Middle frontal gyrus (tissue), 1 donor: ENCODE results near the gene OSGIN1.

ENCODE experiments used
- DNase-seq: peaks from one replicate; pipeline ENCODE4 v3.0.0-alpha.2; 2015; ENCODE audit warnings: low spot score; ENCODE audit errors: extremely low spot score

Gene OSGIN1

DNA sequence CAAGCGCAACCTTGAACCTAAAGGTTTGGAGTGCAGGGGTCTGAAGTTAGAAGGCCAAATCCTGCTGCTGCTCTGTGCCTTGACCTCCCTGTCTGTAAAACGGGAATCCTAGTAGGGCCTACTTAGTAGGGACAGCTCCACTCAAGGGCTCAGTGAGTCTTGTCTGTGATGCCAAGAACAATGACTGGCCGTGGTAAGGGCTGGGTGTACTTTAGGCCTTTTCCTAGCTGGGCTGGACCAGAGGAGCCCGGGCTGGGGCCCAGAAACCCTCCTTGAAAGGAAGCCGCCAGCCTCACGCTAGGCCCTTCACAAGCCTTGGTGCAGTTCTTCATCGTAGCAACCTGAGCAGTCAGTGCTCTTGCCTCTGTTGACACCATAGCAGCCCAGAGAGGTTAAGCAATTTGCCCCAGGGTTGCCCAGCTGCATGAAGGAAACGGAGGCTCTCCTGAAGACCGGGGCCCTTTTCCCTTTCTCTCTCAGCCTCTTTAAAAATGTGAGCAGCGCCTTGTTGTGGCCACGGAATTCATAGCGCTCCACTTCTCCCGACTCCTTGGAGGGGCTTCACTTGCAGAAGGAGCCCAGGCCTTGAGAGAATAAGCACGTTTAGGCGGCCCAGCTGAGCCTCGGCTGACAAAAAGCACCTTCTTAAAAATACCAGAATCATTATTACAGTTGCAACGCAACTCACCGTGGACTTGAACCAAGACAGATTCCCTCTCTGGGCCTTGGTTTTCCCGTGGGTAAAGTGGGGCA, 19.4 kb downstream of the OSGIN1 start:
- no peak for DNase-seq

GRCh38 chr16:83973077-83973476, 20.0 kb downstream of the OSGIN1 start:
- no peak for DNase-seq

DNA sequence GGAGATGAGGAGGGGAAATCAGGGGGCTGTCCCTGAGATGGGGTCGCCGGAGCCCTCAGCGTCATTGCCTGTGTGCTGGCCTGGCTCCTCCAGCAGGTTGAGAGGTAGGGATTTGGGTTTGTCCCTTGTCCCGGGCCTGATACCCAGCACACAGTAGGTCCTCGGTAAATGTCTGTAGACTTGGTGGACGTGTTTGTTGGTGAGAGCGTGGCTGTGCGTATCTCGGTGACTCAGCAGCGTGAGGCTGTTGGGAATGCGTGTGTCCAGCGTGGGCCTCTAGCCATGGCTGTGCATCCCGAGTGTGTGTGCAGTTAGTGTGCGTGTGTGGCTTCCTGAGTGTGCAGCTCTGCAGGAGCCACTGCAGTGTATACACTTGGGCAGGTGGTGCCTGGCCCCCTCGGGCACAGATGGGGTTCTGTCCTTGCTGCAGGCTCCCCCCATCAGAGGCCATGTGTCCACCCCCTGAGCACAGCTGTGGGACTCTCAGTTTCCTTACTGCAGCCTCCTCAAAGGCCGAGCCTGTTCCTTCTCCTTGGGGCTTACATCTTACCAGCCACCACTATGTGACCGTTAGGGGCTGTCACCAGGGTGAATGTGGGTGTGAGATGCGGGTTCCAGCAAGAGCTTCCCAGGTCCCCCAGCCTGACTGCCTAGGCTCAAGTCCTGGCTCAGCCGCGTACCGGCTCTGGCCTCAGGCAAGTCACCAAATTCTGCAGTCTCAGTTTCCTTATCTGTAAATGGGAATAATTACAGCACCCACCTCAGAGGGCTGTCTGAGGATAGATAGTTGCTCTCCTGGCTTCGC, 20.7 kb downstream of the OSGIN1 start:
- no peak for DNase-seq

DNA sequence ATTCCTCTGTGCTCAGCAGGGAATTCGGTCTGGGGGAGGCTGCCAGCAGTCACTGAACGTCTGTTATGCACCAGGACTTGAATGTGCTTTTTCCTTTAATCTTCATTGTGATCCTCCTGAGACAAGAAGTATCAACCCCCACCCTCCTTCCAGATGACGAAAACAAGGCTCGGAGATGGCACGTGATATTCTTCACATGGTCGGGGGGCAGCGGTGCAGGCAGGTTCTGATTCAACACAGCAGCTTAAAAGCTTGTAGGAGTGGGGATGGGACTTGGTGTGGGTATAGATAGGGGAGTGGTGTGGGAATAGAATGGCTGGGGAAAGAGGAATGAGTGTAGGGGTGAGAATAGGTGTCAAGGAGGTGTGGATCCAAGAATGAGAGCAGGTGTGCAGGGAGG, 21.4 kb downstream of the OSGIN1 start:
- no peak for DNase-seq

DNA sequence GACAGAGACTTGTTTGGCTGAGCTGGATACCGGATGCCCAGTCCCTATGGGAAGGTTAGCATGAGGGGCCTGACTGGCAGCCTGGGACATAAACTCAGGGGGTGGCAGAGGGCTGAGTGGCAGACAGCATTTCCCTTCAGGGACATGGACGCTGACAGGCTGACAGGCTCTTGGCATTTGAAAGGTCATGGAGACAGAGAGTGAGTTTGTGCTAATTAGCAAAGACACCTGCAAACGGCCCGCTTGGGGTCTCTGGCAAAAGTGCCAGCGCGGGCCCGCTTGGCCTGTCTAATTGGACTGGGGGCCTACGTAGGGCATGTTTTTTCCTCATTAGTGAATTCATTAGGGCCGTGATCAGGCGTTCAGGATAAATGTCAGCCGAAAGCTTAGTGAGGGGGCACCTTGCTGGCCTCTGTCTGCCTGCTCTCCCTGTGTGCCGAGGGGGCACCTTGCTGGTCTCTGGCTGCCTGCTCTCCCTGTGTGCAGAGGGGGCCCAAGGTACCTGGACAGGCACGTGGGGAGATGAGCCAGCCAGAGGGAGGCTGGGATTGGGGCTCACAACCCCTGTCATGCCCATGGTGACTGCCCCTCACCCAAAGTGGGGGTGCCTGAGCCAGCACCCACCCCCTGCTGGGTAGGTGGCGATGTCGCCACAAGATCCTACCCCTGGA, 22.7 kb downstream of the OSGIN1 start:
- no peak for DNase-seq

DNA sequence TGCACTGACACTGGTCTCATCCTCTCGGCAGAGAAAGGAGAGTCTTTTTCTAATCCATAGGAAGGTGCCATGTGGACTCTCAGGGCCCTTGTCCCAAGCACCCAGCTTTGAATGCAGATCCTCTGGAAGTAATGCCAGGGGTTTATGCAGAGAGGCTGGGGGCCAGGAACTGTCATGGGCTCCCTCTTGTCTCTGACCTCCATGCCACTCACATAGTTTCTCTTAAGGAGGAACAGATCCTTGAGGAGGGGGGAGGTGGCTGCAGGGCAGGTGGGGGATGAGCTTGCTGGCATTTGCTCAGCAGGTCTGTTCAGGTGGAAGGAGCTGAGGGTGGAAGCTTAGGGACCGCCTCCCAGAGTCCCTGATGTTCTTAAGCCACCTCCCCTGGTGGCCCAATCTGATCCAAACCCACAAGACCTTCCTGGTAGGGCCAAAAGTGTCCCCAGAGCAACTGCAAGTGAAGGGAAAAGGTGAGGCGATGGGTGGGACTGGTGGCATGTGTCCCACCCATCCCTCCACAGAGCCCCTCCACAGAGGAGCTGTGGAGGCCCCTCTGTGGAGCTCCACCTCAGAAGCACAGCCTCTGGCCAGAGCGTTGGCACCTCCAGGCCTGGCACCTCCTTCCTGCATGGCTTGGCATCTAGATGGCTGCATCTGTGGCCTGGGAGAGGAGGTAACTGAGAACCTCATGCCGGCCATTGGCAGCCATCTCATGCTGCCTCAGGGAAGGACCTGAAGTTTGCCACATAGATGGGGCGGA, 24.2 kb downstream of the OSGIN1 start:
- DNase-seq, result no peak

DNA sequence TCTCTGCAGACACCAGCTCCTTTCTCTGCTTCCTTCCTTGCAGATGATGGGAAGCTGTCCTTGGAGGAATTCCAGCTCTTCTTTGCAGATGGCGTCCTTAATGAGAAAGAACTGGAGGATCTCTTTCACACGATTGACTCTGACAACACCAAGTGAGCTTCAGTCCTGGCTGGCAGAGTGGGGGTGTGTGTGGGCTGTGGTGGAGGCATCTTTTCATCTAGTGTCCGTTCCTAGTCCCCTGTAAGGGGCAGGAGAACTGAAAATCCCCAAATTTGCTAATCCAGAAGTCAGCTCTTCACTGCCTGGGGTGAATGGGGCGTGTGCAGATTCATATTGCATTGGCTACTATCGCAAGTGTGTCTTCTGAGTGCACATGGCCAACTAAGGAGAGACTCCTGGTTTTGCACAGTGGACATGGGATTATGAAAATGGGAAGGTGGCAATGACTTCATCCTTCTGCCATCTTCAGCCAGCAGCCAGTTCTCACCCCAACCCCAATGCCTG, 25.4 kb downstream of the OSGIN1 start:
- no peak for DNase-seq

GRCh38 chr16:83979441-83979840, 26.4 kb downstream of the OSGIN1 start:
- DNase-seq, result no peak

DNA sequence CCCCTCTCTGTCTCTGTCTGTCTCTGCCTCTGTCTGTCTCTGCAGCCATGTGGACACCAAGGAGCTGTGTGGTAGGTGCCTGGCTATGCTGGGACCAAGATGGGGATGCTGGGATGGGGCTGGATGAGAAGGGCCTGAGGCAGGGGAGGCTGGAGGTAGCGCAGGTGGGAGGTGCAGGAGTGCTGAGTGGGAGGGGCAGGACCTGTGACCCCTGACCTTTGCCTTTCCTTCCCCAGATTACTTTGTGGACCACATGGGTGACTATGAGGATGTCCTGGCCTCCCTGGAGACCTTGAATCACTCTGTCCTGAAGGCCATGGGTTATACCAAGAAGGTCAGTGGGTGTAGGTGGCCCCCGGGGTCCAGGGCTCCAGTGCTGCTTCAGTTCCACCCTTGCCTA, 27.8 kb downstream of the OSGIN1 start:
- DNase-seq, result no peak

- no peak for DNase-seq
Measured at GRCh38 chr16:83981799-83982198, 28.8 kb downstream of the OSGIN1 start.

DNA sequence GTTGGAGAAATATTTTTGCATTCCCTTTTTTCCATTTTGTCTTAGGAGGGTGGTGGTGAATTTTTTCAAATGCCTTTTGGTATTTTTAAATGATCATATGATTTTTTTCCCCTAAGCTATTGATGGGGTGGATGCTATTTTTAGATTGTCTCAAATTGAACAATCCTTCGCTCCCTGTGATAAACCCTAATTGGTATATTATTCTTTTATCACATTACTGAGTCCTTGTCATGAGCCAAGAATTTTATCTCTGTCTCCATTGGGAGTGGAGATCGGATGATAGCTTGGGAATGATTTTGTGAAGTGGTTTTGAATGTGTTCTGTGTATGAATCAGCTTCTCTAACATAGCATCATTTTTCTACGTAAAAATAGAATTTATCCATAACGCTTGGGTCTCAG, 30.5 kb downstream of the OSGIN1 start:
- no peak for DNase-seq

DNA sequence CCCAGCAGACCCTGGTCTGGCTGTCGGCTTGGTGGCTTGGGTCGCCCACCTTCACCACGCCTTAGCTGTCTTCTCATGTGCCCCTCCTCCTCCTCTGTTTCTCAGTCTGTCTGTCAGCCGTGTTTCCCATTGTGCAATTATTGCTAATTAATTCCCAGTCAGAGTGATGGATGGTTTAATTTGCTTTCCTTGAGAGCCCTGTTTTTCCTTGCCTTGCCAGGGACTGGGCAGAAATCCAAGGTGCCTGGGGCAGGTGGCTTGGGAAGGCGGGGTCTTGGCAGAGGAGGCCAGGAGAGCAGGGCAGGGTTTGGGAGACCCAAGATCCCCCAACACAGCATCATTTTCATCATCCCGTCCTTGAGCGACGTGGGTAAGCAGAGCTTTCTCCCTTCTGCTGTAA, 36.3 kb downstream of the OSGIN1 start:
- no peak for DNase-seq

GRCh38 chr16:83990492-83990891, 37.5 kb downstream of the OSGIN1 start:
- no peak for DNase-seq

GRCh38 chr16:83992624-83993023, 39.6 kb downstream of the OSGIN1 start:
- DNase-seq, result no peak

- DNase-seq, result no peak
Measured at GRCh38 chr16:83994087-83994486, 41.0 kb downstream of the OSGIN1 start.

- no peak for DNase-seq
Measured at GRCh38 chr16:83994703-83995102, 41.7 kb downstream of the OSGIN1 start.

- DNase-seq, result no peak
Measured at GRCh38 chr16:83995754-83996153, 42.7 kb downstream of the OSGIN1 start.

DNA sequence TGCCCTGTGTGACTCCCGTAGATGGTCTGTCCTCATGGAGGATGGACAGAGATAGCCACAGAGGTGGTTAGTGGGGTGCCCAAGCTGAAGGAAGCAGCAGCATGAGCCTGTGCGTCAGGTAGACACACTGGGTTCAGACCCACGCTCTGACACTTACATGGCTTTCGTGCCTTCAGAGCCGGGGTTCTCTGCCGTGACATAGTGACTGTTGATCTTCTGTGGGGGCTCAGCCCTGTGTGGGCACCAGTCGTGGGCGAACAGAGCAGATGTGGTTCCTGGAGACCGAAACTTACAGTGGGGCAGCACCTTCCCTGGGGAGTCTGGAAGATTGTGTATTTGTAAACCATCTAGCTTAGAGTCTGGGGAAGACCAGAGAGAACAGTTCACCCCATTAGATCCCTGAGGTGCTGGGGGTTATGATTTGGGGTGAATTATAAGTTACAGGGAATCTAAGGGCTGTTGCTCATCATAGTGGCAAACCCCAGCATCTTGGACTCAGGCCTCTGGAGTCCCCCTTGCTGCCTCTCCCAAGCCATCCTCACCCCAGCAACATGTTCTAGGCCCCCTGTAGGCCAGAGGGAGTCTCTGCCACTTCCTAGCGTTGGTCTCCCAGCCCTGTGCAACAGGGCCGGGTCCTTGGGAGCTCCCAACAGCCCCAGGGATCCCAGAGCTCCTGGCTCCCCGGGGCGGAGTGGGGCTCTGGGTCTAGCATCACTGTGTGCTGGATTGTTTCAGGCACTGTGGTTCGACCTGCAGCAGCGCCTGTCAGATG, 43.6 kb downstream of the OSGIN1 start:
- DNase-seq, result no peak

DNA sequence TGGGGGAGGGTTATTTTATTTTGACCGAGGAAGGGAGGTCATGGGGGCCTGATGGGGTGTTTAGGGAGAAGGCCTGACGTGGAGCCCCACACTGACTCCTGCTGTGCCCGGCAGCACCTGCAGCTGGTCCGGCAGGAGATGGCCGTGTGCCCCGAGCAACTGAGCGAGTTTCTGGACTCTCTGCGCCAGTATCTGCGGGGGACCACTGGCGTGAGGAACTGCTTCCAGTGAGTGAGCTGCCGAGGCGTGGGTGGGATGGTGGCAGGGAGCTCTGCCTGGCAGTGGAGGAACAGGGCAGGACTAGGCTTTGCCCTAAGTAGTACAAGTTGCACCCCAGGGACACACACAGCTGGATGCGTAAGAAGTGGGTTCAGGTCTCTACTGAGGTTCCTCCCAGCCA, 45.1 kb downstream of the OSGIN1 start:
- DNase-seq, result no peak

- DNase-seq, result no peak
Measured at GRCh38 chr16:84000989-84001642, 48.1 kb downstream of the OSGIN1 start.
